NCI-H1105 treated with DMSO at 0.1 percent for 48 hours (cell line): ENCODE measurements around the gene TMEM266.

Experiments
- DNase-seq: peaks from one replicate; lab custom pipeline; 2025; lab: John Stamatoyannopoulos, UW

TMEM266 gene

GRCh38 chr15:76134537-76134936 is 74.8 kb downstream of the TMEM266 start:
- DNase-seq, result no peak

- no peak for DNase-seq
Observed at GRCh38 chr15:76135516-76135915, 75.7 kb downstream of the TMEM266 start.

DNA sequence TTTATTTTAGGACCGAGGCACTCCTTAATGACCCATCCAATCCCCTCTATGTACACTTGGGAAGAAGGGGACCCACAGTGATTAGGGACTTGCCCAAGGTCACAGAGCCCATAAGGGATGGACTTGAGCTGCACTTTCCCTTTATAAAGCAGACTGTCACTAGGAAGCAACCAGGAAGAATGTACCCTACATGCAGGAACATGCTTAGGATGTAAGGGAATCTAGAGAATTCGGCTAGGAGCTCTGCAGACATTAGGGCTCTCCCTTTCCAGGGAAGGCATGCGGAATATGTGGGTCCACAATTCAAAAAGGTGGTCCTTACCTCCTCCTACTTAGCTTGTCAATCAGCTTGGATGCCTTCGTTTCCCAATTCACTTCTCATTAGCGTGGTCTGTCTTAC is 78.7 kb downstream of the TMEM266 start:
- DNase-seq, result no peak

- peak; percentile 20 for DNase-seq
Observed at GRCh38 chr15:76139368-76140073, 79.7 kb downstream of the TMEM266 start.

DNA sequence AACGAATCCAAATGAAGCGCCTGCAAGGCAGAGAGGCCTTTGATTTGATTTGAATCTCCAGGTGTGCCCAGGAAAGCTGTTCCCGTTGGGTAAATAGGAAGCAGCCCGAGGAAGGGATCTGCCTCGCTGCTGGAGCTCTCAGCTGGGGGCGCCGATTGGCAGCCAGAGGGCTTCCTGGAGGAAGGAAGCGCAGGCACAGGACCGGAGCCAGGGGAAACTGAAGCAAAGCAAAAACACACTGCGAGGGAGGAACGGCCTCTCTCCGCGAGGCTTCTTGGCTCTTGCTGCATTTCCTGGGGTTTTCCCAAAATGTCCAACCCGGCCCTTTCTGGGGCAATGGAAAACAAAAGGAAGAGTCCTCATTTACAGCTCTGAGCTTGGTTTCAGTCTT is 80.3 kb downstream of the TMEM266 start:
- no peak for DNase-seq

- no peak for DNase-seq
Observed at GRCh38 chr15:76146812-76147211, 87.0 kb downstream of the TMEM266 start.

GRCh38 chr15:76147906-76148570 is 88.3 kb downstream of the TMEM266 start:
- peak; percentile 4 for DNase-seq

DNA sequence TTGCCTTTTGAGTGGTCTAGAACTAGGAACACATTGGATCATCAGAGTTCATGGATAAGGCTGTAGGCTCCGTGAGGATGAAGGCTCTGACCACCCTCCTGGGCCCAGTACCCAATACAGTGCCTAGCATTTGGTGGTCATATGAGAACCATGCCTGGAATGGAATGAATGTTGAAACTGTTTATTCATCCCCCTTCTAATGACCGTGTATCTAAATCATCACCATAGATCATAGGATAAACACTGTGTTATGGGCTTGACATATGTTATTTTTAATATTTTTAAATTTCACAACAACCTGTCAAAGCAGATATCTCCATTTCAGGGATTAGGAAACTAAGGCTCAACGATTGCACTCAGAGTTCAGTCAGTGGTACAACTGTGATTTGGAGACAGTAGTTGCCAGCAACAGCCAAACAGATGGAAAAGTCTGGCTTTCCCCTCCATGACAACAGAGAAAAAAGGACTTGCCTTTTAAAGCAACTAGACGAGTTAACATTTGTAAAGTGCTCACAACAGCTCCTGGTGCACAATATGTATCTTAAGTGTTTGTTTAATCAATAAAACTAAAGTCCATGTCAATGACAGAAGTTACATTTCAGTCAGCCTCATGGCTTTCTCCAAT is 89.6 kb downstream of the TMEM266 start:
- DNase-seq, result no peak

- DNase-seq, result no peak
Observed at GRCh38 chr15:76150513-76150912, 90.7 kb downstream of the TMEM266 start.

- DNase-seq, result peak; percentile 57
Observed at GRCh38 chr15:76150971-76151598, 91.3 kb downstream of the TMEM266 start.

- no peak for DNase-seq
Observed at GRCh38 chr15:76151599-76151974, 91.8 kb downstream of the TMEM266 start.

- no peak for DNase-seq
Observed at GRCh38 chr15:76152197-76152596, 92.4 kb downstream of the TMEM266 start.

GRCh38 chr15:76153241-76154197 is 93.7 kb downstream of the TMEM266 start:
- no peak for DNase-seq

- DNase-seq, result no peak
Observed at GRCh38 chr15:76155731-76156130, 95.9 kb downstream of the TMEM266 start.

DNA sequence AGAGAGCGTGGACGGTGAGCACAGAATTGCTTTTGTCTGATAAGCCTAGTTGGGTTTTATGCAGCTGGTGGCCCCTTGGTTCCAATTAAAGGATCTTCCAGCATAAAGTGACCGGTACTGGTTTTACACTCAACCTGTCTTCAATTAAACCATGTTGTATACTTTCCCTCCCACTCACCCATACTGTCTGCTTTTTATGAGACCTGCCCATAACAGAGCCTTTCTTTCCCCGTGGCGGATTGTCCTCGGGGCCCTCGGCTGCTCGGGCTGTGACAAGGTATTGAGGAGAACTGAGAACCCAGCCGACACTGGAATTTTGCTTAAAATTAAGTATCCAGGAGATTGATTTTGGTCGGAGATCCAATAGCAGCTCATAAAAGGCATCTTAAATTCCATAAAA is 98.4 kb downstream of the TMEM266 start:
- no peak for DNase-seq

- no peak for DNase-seq
Observed at GRCh38 chr15:76158815-76159214, 99.0 kb downstream of the TMEM266 start.

GRCh38 chr15:76159282-76159681 is 99.5 kb downstream of the TMEM266 start:
- DNase-seq, result no peak

DNA sequence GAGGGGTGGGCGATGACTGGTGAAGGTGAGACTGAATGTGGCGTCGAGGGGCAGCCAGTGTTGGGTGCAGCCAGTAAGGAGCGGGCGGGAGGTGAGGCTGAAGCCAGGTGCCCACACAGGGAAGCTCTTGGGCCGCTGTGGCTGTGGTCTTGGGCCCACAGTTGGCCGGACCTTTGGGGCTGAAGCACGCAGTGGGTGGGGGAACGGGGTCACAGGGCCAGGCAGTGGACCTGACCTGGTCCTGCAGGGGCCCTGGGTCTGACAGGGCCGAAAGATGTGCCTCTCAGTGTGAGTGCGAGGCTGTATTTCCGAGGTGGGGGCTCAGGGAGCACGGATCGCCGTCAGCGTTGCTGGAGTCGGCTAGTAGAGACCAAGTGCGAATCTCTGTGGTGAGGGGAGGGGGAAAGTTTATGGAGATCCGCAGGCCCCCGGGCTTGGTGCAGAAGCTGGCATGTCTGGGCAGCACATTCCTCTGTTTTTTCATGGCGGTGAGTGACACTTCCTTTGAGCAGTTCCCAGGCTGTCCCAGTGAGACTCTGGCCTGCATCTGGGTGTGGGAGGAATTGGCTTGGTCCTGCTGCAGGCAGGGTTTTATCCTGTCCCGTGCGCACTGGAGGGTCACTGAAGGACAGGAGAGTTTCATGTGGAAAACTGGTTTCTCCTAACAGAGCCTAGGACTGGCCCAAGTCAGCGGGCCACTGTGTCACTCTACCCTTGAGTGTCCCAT is 100.8 kb downstream of the TMEM266 start:
- DNase-seq, result no peak

- no peak for DNase-seq
Observed at GRCh38 chr15:76161153-76162035, 101.6 kb downstream of the TMEM266 start.

- no peak for DNase-seq
Observed at GRCh38 chr15:76162036-76162398, 102.2 kb downstream of the TMEM266 start.
